BE2C (cell line): ENCODE measurements around the gene RAB14.

Experiments used
- DNase-seq: peaks from one replicate; pipeline ENCODE4 v3.0.0-alpha.2; 2020
- H3K27me3 ChIP-seq: fragments of 250-450 bp; sonication (Bioruptor Pico); 2 replicates; pipeline ENCODE4 v1.5.1; 2020; ENCODE audit warnings: mild to moderate bottlenecking
- H3K36me3 ChIP-seq: fragments of 250-450 bp; sonication (Bioruptor Pico); 2 replicates; pipeline ENCODE4 v1.5.1; 2020; ENCODE audit warnings: mild to moderate bottlenecking
- H3K4me1 ChIP-seq: fragments of 250-450 bp; sonication (Bioruptor Pico); 2 replicates; pipeline ENCODE4 v1.5.1; 2020
- H3K4me3 ChIP-seq: 2 replicates; pipeline ENCODE4 v1.5.1; 2011; ENCODE audit warnings: low read depth, low read length
- H3K9me3 ChIP-seq: fragments of 250-450 bp; sonication (Bioruptor Pico); 2 replicates; pipeline ENCODE4 v1.5.1; 2020
- TF ChIP-seq, protein P1 (sequence below): IDR thresholded peaks from 2 replicates; pipeline ENCODE4 v1.5.1; 2012; ENCODE audit warnings: mild to moderate bottlenecking, low read depth, low read length

The RAB14 gene

DNA sequence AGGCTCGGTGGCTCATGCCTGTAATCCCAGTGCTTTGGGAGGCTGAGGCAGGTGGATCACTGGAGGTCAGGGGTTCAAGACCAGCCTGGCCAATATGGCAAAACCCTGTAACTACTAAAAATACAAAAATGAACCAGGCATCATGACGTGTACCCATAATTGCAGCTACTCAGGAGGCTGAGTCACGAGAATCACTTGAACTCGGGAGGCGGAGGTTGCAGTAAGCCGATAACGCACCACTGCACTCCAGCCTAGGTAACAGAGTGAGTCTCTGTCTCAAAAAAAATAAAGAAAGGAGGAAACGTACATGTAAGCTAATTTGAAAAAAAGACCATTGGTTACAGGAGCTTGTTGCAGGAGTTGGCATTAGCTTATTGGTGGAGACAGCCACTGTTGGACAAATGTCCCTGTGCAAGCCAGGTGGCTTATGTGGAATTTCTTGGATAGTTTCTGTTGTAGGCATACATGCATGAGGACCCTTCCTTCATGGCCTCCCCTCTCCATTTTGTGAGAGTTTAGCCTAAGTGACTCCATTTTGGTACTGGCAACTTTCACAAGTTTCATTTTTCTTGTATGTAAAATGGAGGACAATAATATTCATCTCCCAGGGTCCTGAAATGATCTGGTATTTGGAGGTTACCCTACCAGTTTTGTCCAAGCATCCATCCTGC, 16.8 kb upstream of the RAB14 start:
- no peaks in the 10 kb centered on the region for H3K36me3 ChIP-seq
- H3K4me3 ChIP-seq = no peak overlapping the region
- H3K4me1 ChIP-seq = peaks cover 6% of the 10 kb centered on the region; the same call in 1 of the 2 replicates
- TF ChIP-seq, protein P1, sequence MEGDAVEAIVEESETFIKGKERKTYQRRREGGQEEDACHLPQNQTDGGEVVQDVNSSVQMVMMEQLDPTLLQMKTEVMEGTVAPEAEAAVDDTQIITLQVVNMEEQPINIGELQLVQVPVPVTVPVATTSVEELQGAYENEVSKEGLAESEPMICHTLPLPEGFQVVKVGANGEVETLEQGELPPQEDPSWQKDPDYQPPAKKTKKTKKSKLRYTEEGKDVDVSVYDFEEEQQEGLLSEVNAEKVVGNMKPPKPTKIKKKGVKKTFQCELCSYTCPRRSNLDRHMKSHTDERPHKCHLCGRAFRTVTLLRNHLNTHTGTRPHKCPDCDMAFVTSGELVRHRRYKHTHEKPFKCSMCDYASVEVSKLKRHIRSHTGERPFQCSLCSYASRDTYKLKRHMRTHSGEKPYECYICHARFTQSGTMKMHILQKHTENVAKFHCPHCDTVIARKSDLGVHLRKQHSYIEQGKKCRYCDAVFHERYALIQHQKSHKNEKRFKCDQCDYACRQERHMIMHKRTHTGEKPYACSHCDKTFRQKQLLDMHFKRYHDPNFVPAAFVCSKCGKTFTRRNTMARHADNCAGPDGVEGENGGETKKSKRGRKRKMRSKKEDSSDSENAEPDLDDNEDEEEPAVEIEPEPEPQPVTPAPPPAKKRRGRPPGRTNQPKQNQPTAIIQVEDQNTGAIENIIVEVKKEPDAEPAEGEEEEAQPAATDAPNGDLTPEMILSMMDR = no peak
- H3K9me3 ChIP-seq = no peaks in the 10 kb centered on the region
- peaks cover 3% of the 10 kb centered on the region; the same call in 1 of the 2 replicates for H3K27me3 ChIP-seq
- DNase-seq = no peak

GRCh38 chr9:121217609-121218292, 16.1 kb upstream of the RAB14 start:
- 0 out of 2 replicates have a peak, but pooled peaks cover under 1% of the 10 kb centered on the region for H3K27me3 ChIP-seq
- no peak for DNase-seq
- TF ChIP-seq, protein P1 = no peak

DNA sequence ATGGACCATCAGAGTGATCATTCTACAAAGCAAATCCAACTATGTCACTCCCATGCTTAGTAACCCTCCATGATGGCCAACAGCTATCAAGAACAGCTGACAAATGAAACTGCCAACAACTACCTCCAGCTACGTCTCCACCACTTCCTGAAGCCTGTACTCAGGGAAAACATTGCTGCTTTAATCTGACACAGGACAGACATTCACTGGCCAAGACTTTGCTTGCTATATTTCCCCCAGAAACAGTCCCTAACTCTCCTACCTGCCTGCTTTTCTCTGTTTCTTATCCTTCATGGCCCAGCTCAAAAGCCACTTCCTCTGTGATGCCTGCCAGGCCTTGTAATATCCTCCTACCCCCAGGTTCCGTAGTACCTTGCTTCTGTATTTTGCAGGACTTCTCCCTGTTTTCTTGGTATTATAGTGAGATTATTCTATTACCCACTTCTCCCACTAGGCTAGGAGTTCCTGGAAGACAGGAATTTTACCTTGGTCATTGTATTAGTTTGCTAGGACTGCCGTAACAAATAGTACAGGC, 14.7 kb upstream of the RAB14 start:
- TF ChIP-seq, protein P1 = no peak
- Histone ChIP-seq H3K27me3 (no peaks in the 10 kb centered on the region), H3K4me1 (no peaks in the 10 kb centered on the region), H3K4me3 (no peak overlapping the region), H3K36me3 (no peaks in the 10 kb centered on the region), H3K9me3 (no peaks in the 10 kb centered on the region)
- no peak for DNase-seq

More at GRCh38 chr9:121217609-121218292, 16.1 kb upstream of the RAB14 start:
- Histone ChIP-seq H3K9me3 (no peaks in the 10 kb centered on the region), H3K36me3 (no peaks in the 10 kb centered on the region), H3K4me1 (peaks cover 4% of the 10 kb centered on the region; the same call in 1 of the 2 replicates), H3K4me3 (no peak overlapping the region)

DNA sequence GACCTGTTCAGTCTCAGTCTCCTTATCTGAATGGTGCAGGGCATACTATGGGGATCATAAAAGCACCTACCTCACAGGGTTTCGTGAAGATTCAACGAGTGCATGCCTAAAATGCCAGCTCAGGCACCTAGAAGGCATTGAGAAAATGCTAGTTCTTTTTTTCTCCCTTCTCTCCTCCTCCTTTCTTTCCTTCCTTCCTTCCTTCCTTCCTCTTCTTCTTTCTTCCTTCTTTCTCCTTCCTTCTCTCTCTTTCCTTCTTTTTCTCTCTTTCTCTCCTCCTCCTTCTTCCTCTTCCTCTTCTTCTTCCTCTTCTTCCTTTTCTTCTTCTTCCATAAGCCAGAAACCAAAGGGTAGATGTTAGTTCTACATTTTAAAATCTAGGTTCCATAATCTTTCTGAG, 12.3 kb upstream of the RAB14 start:
- no peaks in the 10 kb centered on the region for H3K4me1 ChIP-seq
- no peaks in the 10 kb centered on the region for H3K9me3 ChIP-seq
- H3K36me3 ChIP-seq = no peaks in the 10 kb centered on the region
- DNase-seq = no peak
- TF ChIP-seq, protein P1 = no peak
- H3K4me3 ChIP-seq = no peak overlapping the region
- H3K27me3 ChIP-seq = no peaks in the 10 kb centered on the region

DNA sequence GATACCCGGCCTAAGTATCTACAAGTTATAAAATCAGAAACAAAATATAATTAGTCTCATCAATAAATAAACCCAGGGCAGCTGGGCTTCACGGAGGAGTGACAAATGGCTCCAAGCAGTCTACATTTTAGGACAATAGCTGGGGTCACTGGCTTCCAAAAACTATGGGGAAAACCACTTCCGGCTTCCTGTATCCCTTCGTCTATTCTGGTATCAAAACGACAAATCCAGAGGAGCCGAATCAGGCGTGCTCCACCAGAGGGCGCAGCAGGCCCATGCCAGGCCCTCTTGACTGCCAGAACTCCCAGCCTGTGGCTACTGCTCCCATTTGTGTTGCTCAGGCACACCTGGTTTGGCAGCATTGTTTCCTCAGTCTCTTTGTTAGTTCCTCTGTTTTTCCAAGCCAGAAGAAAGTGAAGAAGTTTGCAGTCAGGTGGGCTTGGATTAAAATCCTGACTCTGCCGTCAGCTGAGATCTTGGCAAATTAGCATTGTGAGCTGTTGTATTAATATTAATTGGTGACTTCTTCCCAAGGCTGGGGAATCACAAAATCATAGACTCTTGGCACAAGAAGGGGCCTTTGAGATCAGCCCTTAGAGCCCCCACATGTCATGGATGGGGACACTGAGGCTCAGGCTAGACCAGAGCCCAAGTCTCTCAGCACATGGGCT, 11.6 kb upstream of the RAB14 start:
- no peaks in the 10 kb centered on the region for H3K9me3 ChIP-seq
- H3K27me3 ChIP-seq = no peaks in the 10 kb centered on the region
- no peaks in the 10 kb centered on the region for H3K36me3 ChIP-seq
- no peaks in the 10 kb centered on the region for H3K4me1 ChIP-seq
- TF ChIP-seq, protein P1 = peak; percentile 98
- DNase-seq = peak; percentile 88
- H3K4me3 ChIP-seq = no peak overlapping the region
